GM12878 (cell line): Measurements from ENCODE around the gene LDB2.

Source experiments
- RELA ChIP-seq: fragments of 450-650 bp; IDR thresholded peaks from 2 replicates; pipeline ENCODE4 v1.8.0; 2014; ENCODE audit warnings: borderline replicate concordance; ENCODE audit not compliant: partially characterized antibody
- TF ChIP-seq, protein P1 (sequence below), 3 experiments: IDR thresholded peaks in 2 of 3; conservative IDR thresholded peaks in 1 of 3; 2 replicates each; pipeline ENCODE4 v1.5.1; 2011; ENCODE audit warnings: low read depth in 3 of 3, low read length in 3 of 3, mild to moderate bottlenecking in 3 of 3, control low read depth in 2 of 3, moderate library complexity in 2 of 3, inconsistent platforms in 1 of 3, mixed read lengths in 1 of 3; ENCODE audit not compliant: control insufficient read depth in 2 of 3, insufficient read depth in 1 of 3; ENCODE audit errors: extremely low read depth in 1 of 3

DNA sequence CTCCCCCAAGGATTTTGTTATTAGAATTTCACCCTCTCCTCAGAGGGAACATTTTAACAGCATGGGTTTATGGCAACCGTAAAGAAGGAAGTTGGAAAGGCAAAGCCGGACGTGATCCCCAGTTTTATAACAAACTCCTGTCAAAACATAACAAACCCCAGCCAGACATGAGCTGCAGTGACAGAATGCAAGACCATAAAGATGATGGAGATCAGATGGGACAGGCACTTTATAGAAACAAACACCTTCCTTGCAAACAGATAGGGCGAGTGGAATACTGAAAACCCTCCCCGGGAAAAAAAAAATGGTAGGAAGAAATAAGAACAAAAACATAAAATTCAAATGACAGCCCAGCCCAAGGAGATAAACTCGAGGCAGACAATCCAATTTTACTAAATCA, 281.4 kb downstream of the LDB2 start:
- TF ChIP-seq, protein P1, sequence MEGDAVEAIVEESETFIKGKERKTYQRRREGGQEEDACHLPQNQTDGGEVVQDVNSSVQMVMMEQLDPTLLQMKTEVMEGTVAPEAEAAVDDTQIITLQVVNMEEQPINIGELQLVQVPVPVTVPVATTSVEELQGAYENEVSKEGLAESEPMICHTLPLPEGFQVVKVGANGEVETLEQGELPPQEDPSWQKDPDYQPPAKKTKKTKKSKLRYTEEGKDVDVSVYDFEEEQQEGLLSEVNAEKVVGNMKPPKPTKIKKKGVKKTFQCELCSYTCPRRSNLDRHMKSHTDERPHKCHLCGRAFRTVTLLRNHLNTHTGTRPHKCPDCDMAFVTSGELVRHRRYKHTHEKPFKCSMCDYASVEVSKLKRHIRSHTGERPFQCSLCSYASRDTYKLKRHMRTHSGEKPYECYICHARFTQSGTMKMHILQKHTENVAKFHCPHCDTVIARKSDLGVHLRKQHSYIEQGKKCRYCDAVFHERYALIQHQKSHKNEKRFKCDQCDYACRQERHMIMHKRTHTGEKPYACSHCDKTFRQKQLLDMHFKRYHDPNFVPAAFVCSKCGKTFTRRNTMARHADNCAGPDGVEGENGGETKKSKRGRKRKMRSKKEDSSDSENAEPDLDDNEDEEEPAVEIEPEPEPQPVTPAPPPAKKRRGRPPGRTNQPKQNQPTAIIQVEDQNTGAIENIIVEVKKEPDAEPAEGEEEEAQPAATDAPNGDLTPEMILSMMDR (IDR thresholded peaks at IDR 0.05 in 2 of 3, conservative IDR thresholded peaks at IDR 0.05 in 1 of 3; ENCODE audit: control insufficient read depth in 2 of 3, extremely low read depth in 1 of 3, insufficient read depth in 1 of 3, low read depth in 3 of 3, low read length in 3 of 3) = no peak
- TF ChIP-seq RELA = no peak
